Astrocyte (in vitro differentiated cells and primary cell): Measurements from ENCODE around the gene MRPL27. TPM values are rescaled to one million over a fixed set of nuclear protein-coding genes. Genes with fewer than 3 reads are reported as not detected.

Experiments used
- DNase-seq: peaks from one replicate; pipeline ENCODE4 v3.0.0-alpha.2; 2010; ENCODE audit warnings: low read depth
- FAIRE-seq: peaks from 2 replicates; lab custom pipeline; 2011; peaks lifted over from hg19 to GRCh38; lab: Jason Lieb, UNC
- H2AFZ ChIP-seq: 2 replicates; pipeline ENCODE4 v1.6.0; 2012; ENCODE audit warnings: low read depth, low read length, inconsistent platforms
- H3K27ac ChIP-seq: 2 replicates; pipeline ENCODE4 v1.5.1; 2011; ENCODE audit warnings: low read depth, low read length, inconsistent platforms
- H3K27me3 ChIP-seq: 2 replicates; pipeline ENCODE4 v1.6.0; 2011; ENCODE audit warnings: low read length, inconsistent platforms; ENCODE audit not compliant: insufficient read depth
- H3K36me3 ChIP-seq: 2 replicates; pipeline ENCODE4 v1.5.1; 2011; ENCODE audit warnings: low read length, inconsistent platforms; ENCODE audit not compliant: insufficient read depth
- H3K4me1 ChIP-seq: 2 replicates; pipeline ENCODE4 v1.5.1; 2011; ENCODE audit warnings: low read length, inconsistent platforms; ENCODE audit not compliant: insufficient read depth
- H3K4me2 ChIP-seq: 2 replicates; pipeline ENCODE4 v1.6.0; 2012; ENCODE audit warnings: low read length, inconsistent platforms
- H3K4me3 ChIP-seq: 2 replicates; pipeline ENCODE4 v1.5.1; 2011; ENCODE audit warnings: low read depth, mild to moderate bottlenecking, low read length, inconsistent platforms; ENCODE audit not compliant: insufficient read depth
- H3K79me2 ChIP-seq: 2 replicates; pipeline ENCODE4 v1.6.0; 2012; ENCODE audit warnings: mild to moderate bottlenecking, low read length, inconsistent platforms; ENCODE audit not compliant: insufficient read depth
- H3K9ac ChIP-seq: 2 replicates; pipeline ENCODE4 v1.6.0; 2012; ENCODE audit warnings: mild to moderate bottlenecking, low read length, inconsistent platforms
- H3K9me3 ChIP-seq: 2 replicates; pipeline ENCODE4 v1.5.1; 2012; ENCODE audit warnings: low read depth, mild to moderate bottlenecking, low read length, inconsistent platforms; ENCODE audit not compliant: insufficient read depth
- H4K20me1 ChIP-seq: 2 replicates; pipeline ENCODE4 v1.6.0; 2012; ENCODE audit warnings: low read length, inconsistent platforms; ENCODE audit not compliant: insufficient read depth
- H3K27ac Mint-ChIP-seq: one replicate; pipeline ENCODE4 v1.8.0; 2021; ENCODE audit warnings: mild to moderate bottlenecking, mixed read lengths; ENCODE audit not compliant: unreplicated experiment
- H3K27me3 Mint-ChIP-seq: one replicate; pipeline ENCODE4 v1.8.0; 2021; ENCODE audit warnings: low read depth, mixed read lengths; ENCODE audit not compliant: unreplicated experiment
- H3K36me3 Mint-ChIP-seq: one replicate; pipeline ENCODE4 v1.8.0; 2021; ENCODE audit warnings: low read depth, mixed read lengths; ENCODE audit not compliant: unreplicated experiment
- H3K4me1 Mint-ChIP-seq: one replicate; pipeline ENCODE4 v1.8.0; 2021; ENCODE audit warnings: low read depth, mixed read lengths; ENCODE audit not compliant: unreplicated experiment
- H3K4me3 Mint-ChIP-seq: one replicate; pipeline ENCODE4 v1.8.0; 2021; ENCODE audit warnings: mild to moderate bottlenecking, moderate library complexity, mixed read lengths; ENCODE audit not compliant: unreplicated experiment
- H3K9me3 Mint-ChIP-seq: one replicate; pipeline ENCODE4 v1.8.0; 2021; ENCODE audit warnings: mild to moderate bottlenecking, mixed read lengths; ENCODE audit not compliant: unreplicated experiment
- CTCF ChIP-seq: IDR thresholded peaks from 2 replicates; pipeline ENCODE4 v1.5.1; 2011; ENCODE audit warnings: low read depth, mild to moderate bottlenecking, inconsistent platforms, low read length, moderate library complexity; ENCODE audit not compliant: insufficient read depth
- EZH2 ChIP-seq: IDR thresholded peaks from 2 replicates; pipeline ENCODE4 v1.6.1; 2012; ENCODE audit warnings: mild to moderate bottlenecking, low read length, inconsistent platforms; ENCODE audit not compliant: insufficient read depth
- total RNA-seq: library from RNA; stranded (reverse); gene quantifications from 2 replicates; pipeline ENCODE4 v1.2.1, GENCODE V29; 2021

MRPL27 gene
- total RNA-seq, 1 donor from 2014 or later = 57.3 TPM

DNA sequence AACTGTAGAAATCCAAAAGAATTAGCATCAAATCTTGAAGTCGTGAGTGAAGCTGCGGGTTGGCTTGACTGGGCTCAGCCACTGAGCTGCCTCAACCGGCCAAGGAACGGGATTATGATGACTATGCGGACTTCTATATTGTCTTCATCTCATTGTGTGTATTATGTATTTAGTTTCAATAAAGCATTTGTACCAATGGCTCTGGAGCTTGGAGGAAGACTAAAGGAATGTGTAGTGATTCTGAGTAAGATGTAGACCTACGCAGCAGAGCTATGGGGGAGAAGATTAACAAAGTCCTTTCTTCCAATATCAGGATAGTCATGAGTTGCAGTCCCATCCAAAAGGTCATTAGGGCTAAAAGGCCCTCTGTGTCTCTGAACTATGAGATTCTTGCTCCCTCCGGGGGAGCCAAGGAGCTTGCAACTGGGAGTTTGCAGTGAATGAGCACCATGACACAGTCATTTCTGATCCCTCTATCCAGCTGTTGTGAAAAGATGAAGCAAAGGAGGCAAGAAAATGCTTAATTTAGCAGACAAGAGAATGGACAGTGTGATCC is 8.4 kb upstream of the MRPL27 start:
- Histone ChIP-seq H4K20me1 (peaks cover 69% of the 10 kb centered on the region), H3K79me2 (peaks cover 7% of the 10 kb centered on the region), H3K36me3 (peaks cover 61% of the 10 kb centered on the region), H3K9me3 (no peaks in the 10 kb centered on the region), H3K27ac (no peak overlapping the region), H3K9ac (no peak overlapping the region), H3K4me3 (no peak overlapping the region), H3K4me1 (peaks cover 5% of the 10 kb centered on the region), H3K4me2 (no peak overlapping the region), H2AFZ (no peak overlapping the region), H3K27me3 (no peaks in the 10 kb centered on the region)
- H3K27ac Mint-ChIP-seq = no peak overlapping the region
- FAIRE-seq (no peak), DNase-seq (no peak)
- peaks cover 4% of the 10 kb centered on the region for H3K4me1 Mint-ChIP-seq
- peaks cover 13% of the 10 kb centered on the region for H3K36me3 Mint-ChIP-seq
- H3K27me3 Mint-ChIP-seq = no peaks in the 10 kb centered on the region
- no peak for TF ChIP-seq EZH2
- no peak for TF ChIP-seq CTCF
- H3K4me3 Mint-ChIP-seq = no peak overlapping the region
- H3K9me3 Mint-ChIP-seq = no peaks in the 10 kb centered on the region

DNA sequence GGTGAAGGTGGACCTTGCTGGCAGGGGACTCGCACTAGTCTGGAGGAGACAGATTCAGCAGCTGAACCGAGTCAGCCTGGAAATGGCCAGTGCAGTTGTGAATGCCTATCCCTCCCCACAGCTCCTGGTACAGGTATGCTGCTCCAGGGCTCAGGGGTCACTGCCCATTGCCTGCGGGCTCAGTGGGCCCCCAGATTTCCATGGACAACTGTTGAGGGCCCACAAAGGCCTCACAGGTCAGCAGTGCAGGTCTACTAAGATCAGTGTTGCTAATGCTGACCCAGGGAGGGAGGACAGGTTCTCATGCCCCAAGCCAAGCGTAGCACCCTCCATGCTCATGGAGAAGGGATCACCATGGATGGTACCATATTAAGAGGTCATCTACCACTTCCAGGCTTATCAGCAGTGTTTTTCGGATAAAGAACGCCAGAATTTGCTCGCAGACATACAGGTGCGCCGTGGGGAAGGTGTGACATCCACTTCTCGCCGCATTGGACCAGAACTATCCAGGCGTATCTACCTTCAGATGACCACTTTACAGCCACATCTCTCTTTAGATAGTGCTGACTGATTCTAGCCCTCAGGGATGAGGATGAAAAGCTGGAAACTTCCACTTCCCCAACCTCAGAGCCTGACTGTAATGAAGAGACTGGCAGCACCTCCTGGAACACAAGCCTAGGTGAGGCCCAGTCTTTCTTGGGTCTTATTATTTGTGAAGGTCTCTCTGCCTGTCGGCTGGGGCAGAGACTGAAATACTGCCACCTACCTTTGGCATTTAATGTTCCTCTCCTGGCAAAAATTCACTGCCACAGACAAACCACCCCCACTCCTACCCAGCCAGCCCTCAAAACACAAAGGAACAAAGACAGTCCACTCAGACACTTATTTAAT is 7.6 kb upstream of the MRPL27 start:
- no peaks in the 10 kb centered on the region for H3K27me3 Mint-ChIP-seq
- H3K4me3 Mint-ChIP-seq = no peak overlapping the region
- peaks cover 7% of the 10 kb centered on the region for H3K79me2 ChIP-seq
- H2AFZ ChIP-seq = no peak overlapping the region
- FAIRE-seq (no peak), DNase-seq (no peak)
- no peaks in the 10 kb centered on the region for H3K27me3 ChIP-seq
- H3K4me1 Mint-ChIP-seq = peaks cover 4% of the 10 kb centered on the region
- no peak overlapping the region for H3K4me3 ChIP-seq
- H3K4me1 ChIP-seq = peaks cover 5% of the 10 kb centered on the region
- no peak overlapping the region for H3K9ac ChIP-seq
- peaks cover 54% of the 10 kb centered on the region for H3K36me3 ChIP-seq
- H4K20me1 ChIP-seq = peaks cover 61% of the 10 kb centered on the region
- H3K36me3 Mint-ChIP-seq = peaks cover 13% of the 10 kb centered on the region
- H3K9me3 ChIP-seq = no peaks in the 10 kb centered on the region
- no peak for TF ChIP-seq CTCF
- no peak for TF ChIP-seq EZH2
- H3K27ac ChIP-seq = no peak overlapping the region
- H3K9me3 Mint-ChIP-seq = no peaks in the 10 kb centered on the region
- no peak overlapping the region for H3K4me2 ChIP-seq
- H3K27ac Mint-ChIP-seq = no peak overlapping the region
